GM20431 (cell line): ENCODE data around the gene RAPGEF1.

Source experiments
- in situ Hi-C: fragments of 300-500 bp; cut with MseI, MboI; formaldehyde crosslinking; loops from one replicate; pipeline ENCODE4 v1.15.0; 2020; ENCODE audit warnings: low sequenced_read_pairs; ENCODE audit not compliant: unreplicated experiment

The RAPGEF1 gene

GRCh38 chr9:131732636-131733289 is 7.1 kb downstream of the RAPGEF1 start:
- in situ Hi-C loops = no loop called here

GRCh38 chr9:131732061-131732526 is 7.8 kb downstream of the RAPGEF1 start:
- in situ Hi-C loops = no loop called here

- in situ Hi-C loops = no loop called here
These were observed 8.2 kb downstream of the RAPGEF1 start for GRCh38 chr9:131731644-131732043.

GRCh38 chr9:131731237-131731636 is 8.6 kb downstream of the RAPGEF1 start:
- in situ Hi-C loops = no loop called here

GRCh38 chr9:131728961-131729360 is 10.9 kb downstream of the RAPGEF1 start:
- in situ Hi-C loops = no loop called here

- in situ Hi-C loops = no loop called here
These were observed 11.3 kb downstream of the RAPGEF1 start for GRCh38 chr9:131728546-131728910.

GRCh38 chr9:131727795-131728545 is 11.9 kb downstream of the RAPGEF1 start:
- in situ Hi-C loops = no loop called here

- in situ Hi-C loops = no loop called here
These were observed 12.6 kb downstream of the RAPGEF1 start for GRCh38 chr9:131727184-131727759.

GRCh38 chr9:131724683-131725082 is 15.2 kb downstream of the RAPGEF1 start:
- in situ Hi-C loops = no loop called here

- in situ Hi-C loops = no loop called here
These were observed 16.2 kb downstream of the RAPGEF1 start for GRCh38 chr9:131723632-131724031.

- in situ Hi-C loops = no loop called here
These were observed 17.6 kb downstream of the RAPGEF1 start for GRCh38 chr9:131722255-131722654.

- in situ Hi-C loops = no loop called here
These were observed 18.8 kb downstream of the RAPGEF1 start for GRCh38 chr9:131721076-131721475.

GRCh38 chr9:131720330-131720729 is 19.5 kb downstream of the RAPGEF1 start:
- in situ Hi-C loops = no loop called here

GRCh38 chr9:131719262-131719908 is 20.5 kb downstream of the RAPGEF1 start:
- in situ Hi-C loops = no loop called here

GRCh38 chr9:131717719-131718460 is 22.0 kb downstream of the RAPGEF1 start:
- in situ Hi-C loops = no loop called here

GRCh38 chr9:131715906-131716305 is 24.0 kb downstream of the RAPGEF1 start:
- in situ Hi-C loops = no loop called here

- in situ Hi-C loops = no loop called here
These were observed 25.1 kb downstream of the RAPGEF1 start for GRCh38 chr9:131714821-131715220.

- in situ Hi-C loops = no loop called here
These were observed 25.7 kb downstream of the RAPGEF1 start for GRCh38 chr9:131714161-131714646.

GRCh38 chr9:131713016-131713415 is 26.9 kb downstream of the RAPGEF1 start:
- in situ Hi-C loops = no loop called here

GRCh38 chr9:131712151-131712716 is 27.6 kb downstream of the RAPGEF1 start:
- in situ Hi-C loops = no loop called here
